A375 (cell line): ENCODE data around the gene LYPD4. TPM values are rescaled to one million over a fixed set of nuclear protein-coding genes. Genes with fewer than 3 reads are reported as not detected.

ENCODE experiments used
- small RNA-seq: library from RNA; depleted of rRNA; stranded (forward); fragments of <200 nt; gene quantifications from one replicate; pipeline ENCODE3, GENCODE V24; 2014
- total RNA-seq: library from RNA; depleted of rRNA; stranded (reverse); fragments of >200 nt; shearing (Covaris generic); gene quantifications from 2 replicates; pipeline ENCODE4 v1.2.3, GENCODE V29; 2014; rRNA removed

The LYPD4 gene, protein sequence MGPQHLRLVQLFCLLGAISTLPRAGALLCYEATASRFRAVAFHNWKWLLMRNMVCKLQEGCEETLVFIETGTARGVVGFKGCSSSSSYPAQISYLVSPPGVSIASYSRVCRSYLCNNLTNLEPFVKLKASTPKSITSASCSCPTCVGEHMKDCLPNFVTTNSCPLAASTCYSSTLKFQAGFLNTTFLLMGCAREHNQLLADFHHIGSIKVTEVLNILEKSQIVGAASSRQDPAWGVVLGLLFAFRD
- total RNA-seq: not detected in 2 replicates

GRCh38 chr19:41844601-41845000, at the start of gene LYPD4:
Gene LYPD4 (minus strand): TSS chr19:41844683. CDS start chr19:41839285, 5,398 bp downstream.

GRCh38 chr19:41882568-41883462, 38.3 kb upstream of the LYPD4 start, which contains the start of gene ARHGEF1:
Gene ARHGEF1 (plus strand): TSS chr19:41883184. CDS start chr19:41888083, 4,899 bp downstream.

GRCh38 chr19:41876847-41877832, 32.7 kb upstream of the LYPD4 start, which contains the start of gene CD79A:
Gene CD79A (plus strand): TSS chr19:41877279. CDS start chr19:41877305, 26 bp downstream.

DNA sequence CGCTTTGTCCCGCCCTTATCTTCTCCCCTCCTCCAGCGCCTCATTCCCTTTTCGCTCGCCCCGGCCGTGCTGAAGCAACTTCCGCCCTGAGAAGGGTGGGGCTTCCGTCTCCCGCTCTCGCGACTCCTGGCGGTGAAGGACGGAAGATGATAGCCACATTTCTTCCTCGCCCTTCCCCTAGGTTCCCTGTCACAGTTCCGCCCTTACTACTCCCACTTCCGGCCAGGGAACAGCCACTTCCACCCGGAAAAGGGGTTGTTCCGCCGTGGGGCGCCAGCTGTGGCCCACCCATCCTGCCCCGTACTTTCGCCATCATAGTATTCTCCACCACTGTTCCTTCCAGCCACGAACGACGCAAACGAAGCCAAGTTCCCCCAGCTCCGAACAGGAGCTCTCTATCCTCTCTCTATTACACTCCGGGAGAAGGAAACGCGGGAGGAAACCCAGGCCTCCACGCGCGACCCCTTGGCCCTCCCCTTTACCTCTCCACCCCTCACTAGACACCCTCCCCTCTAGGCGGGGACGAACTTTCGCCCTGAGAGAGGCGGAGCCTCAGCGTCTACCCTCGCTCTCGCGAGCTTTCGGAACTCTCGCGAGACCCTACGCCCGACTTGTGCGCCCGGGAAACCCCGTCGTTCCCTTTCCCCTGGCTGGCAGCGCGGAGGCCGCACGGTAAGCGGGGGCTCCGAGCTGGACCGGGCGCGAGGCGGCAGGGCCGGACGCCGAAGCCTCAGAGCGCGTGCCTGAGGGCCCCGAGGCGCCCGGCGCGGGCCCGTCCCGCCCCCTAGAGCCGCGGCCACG, 15.3 kb upstream of the LYPD4 start, which contains the start of gene RPS19:
TSS of gene RPS19 (plus strand) at position 638 of the 801 bp plus-strand sequence. CDS start 520 bp downstream, outside the sequence.

GRCh38 chr19:41845001-41845050, 343 bp upstream of the LYPD4 start, which contains the start of gene DMRTC2:
Gene DMRTC2 (plus strand): TSS chr19:41845042. CDS start chr19:41847429, 2,387 bp downstream.

DNA sequence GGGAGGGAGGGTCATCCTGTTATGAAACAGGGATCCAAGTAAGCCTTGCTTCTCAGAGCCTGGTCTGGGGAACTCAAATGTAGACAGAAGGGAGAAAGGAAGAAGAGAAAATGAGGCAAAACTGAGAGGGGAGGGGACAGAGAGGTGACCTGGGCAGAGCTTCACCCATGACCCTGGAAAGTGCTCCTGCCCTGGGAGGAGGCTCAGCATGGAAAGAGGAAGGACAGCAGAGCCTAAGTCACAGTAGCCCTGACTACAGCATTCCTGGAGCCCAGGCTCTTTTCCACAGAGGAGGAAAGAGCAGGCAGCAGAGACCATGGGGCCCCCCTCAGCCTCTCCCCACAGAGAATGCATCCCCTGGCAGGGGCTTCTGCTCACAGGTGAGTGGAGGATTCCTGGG, 48.1 kb downstream of the LYPD4 start, which contains the start of gene CEACAM3:
TSS of gene CEACAM3 (plus strand) at position 226 of the 400 bp plus-strand sequence. CDS start at position 317, 91 bp downstream.

Small RNA genes lying within 50 kb of the gene (small RNA-seq; reads per million reads assigned to genes)
- not detected for gene MIR6797

Other genes with a start within 250 kb of the LYPD4 start
- gene CEACAM4, start 217.6 kb downstream of the LYPD4 start, total RNA-seq: not detected in 2 replicates
- not detected in 2 replicates for gene CEACAM7, start 156.4 kb downstream of the LYPD4 start, total RNA-seq
- not detected in 2 replicates for gene CEACAM5, start 136.1 kb downstream of the LYPD4 start, total RNA-seq
- not detected in 2 replicates for gene CEACAM6, start 89.2 kb downstream of the LYPD4 start, total RNA-seq
- gene CEACAM3, start 48.1 kb downstream of the LYPD4 start, total RNA-seq: not detected in 2 replicates
- not detected in 2 replicates for gene DMRTC2, start 359 bp upstream of the LYPD4 start, total RNA-seq
- 2,531 and 2,844 TPM in 2 replicates for gene RPS19, start 15.6 kb upstream of the LYPD4 start, total RNA-seq
- gene CD79A, start 32.6 kb upstream of the LYPD4 start, total RNA-seq: not detected in 2 replicates
- 151 and 166 TPM in 2 replicates for gene ARHGEF1, start 38.5 kb upstream of the LYPD4 start, total RNA-seq
- gene ERFL, start 83.8 kb upstream of the LYPD4 start, total RNA-seq: not detected in 2 replicates
- 87.1 and 95.0 TPM in 2 replicates for gene RABAC1, start 114.6 kb upstream of the LYPD4 start, total RNA-seq
- gene ATP1A3, start 149.5 kb upstream of the LYPD4 start, total RNA-seq: not detected in 2 replicates
- gene GRIK5, start 225.5 kb upstream of the LYPD4 start, total RNA-seq: 0.16 and 0.23 TPM in 2 replicates
- gene ZNF574, start 231.5 kb upstream of the LYPD4 start, total RNA-seq: 14.7 and 15.3 TPM in 2 replicates